Neural progenitor cell (in vitro differentiated cells): ENCODE results near the gene BEST3.

Experiments
- CTCF ChIP-seq: fragments of 200-600 bp; sonication (generic); IDR thresholded peaks from 2 replicates; pipeline ENCODE4 v1.5.1; 2017; ENCODE audit warnings: antibody characterized with exemption, mild to moderate bottlenecking
- EZH2 ChIP-seq: fragments of 200-600 bp; sonication (generic); IDR thresholded peaks from 2 replicates; pipeline ENCODE4 v1.6.1; 2017; ENCODE audit warnings: antibody characterized with exemption, mild to moderate bottlenecking, moderate library complexity

DNA sequence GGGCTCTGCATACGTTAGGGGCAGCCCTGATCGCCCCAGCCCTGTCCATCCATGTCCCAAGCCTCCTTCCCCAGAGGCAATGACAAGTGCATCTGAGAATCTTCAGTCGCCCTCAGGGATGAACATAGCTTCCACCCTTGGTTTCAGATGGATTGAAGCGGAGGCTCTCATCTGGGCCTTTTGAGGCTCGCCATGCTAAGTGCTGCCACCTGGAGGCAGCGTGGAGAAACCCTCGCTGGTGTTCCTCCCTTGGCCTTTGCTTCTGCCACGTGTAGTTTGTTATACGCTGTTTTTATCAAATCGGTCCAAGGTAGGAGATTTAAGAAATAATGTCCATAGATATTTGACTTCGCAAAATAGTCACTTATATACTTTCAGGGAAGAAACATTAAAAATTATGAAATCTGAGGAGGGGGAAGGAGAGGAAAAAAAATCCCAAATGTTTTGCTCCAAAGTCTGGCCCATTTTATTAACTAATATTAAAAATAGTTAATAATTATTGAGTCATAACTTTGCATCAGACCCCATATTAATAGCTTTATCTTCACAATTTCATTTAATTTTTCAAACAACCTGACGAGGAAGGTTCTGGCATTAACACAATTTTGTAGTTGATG lies 59.6 kb downstream of the BEST3 start:
- TF ChIP-seq CTCF (peak; percentile 96), EZH2 (no peak)
